OCI-LY3 (cell line): ENCODE data around the gene SULT1A3.

Experiments
- CTCF ChIP-seq: fragments of 200-600, 300-600 bp; sonication (generic); IDR thresholded peaks from 2 replicates; pipeline ENCODE4 v1.5.1; 2014; ENCODE audit warnings: antibody characterized with exemption, low read length, low read depth
- EZH2phosphoT487 ChIP-seq: fragments of 200-600 bp; shearing (Covaris generic); IDR thresholded peaks from 2 replicates; pipeline ENCODE4 v1.6.1; 2018; ENCODE audit warnings: antibody characterized with exemption, mixed run types, low read depth

DNA sequence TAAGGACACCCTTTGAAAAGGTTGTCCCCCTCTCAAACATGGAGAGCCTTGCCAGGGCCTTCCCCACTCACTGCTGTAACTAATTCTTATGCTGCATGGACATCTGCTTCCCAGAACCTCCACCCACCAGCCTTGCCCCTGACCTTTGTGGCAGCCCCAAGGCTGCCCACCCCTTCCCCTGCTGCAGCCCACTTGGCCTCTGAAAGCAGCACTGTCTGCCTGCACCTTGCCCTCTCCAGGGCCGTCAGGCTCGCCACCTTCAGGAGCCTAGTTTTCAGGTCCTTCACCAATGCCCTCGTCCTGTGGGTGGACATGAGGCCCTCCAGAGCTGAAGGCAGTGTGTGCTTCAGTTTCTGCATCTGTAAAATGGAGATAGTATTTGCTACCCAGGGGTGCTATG, 18.3 kb upstream of the SULT1A3 start:
- no peak for TF ChIP-seq EZH2phosphoT487
- TF ChIP-seq CTCF, result no peak
